Type B pancreatic cell (in vitro differentiated cells): Measurements from ENCODE around the gene OR10D3. TPM values are rescaled to one million over a fixed set of nuclear protein-coding genes. Genes with fewer than 3 reads are reported as not detected.
"Not testable (repeated sequence)": the region's sequence is repeated elsewhere in the genome, so short reads cannot be mapped to it uniquely, and the experiment has no call there.

Experiments used
- DNase-seq: peaks from one replicate; pipeline ENCODE4 v3.0.0; 2021; ENCODE audit warnings: mixed read lengths; ENCODE audit not compliant: unreplicated experiment; ENCODE audit errors: extremely low spot score
- H3K27ac Mint-ChIP-seq: 2 replicates; pipeline ENCODE4 v1.8.0; 2021; ENCODE audit warnings: mild to moderate bottlenecking, mixed read lengths
- H3K27me3 Mint-ChIP-seq: 2 replicates; pipeline ENCODE4 v1.8.0; 2021; ENCODE audit warnings: mixed read lengths
- H3K36me3 Mint-ChIP-seq: 2 replicates; pipeline ENCODE4 v1.8.0; 2021; ENCODE audit warnings: mixed read lengths
- H3K4me1 Mint-ChIP-seq: one replicate; pipeline ENCODE4 v1.8.0; 2021; ENCODE audit warnings: mixed read lengths; ENCODE audit not compliant: unreplicated experiment
- H3K4me3 Mint-ChIP-seq: 2 replicates; pipeline ENCODE4 v1.8.0; 2021; ENCODE audit warnings: mild to moderate bottlenecking, mixed read lengths
- H3K9me3 Mint-ChIP-seq: 2 replicates; pipeline ENCODE4 v1.8.0; 2021; ENCODE audit warnings: mixed read lengths
- CTCF ChIP-seq: fragments of 200-600 bp; sonication (generic); conservative IDR thresholded peaks from 2 replicates; pipeline ENCODE4 v1.5.0; 2021; ENCODE audit warnings: antibody characterized with exemption, mild to moderate bottlenecking
- total RNA-seq: library from RNA; stranded (reverse); gene quantifications from 2 replicates; pipeline ENCODE4 v1.2.1, GENCODE V29; 2021; ENCODE audit warnings: low replicate concordance

Gene OR10D3
- total RNA-seq, 1 donor from 2014 or later = not detected

- DNase-seq = no peak
Observed at GRCh38 chr11:124219126-124219525, 36.0 kb downstream of the OR10D3 start.

GRCh38 chr11:124222407-124222806 is 39.3 kb downstream of the OR10D3 start:
- Mint-ChIP-seq H3K4me3 (no peak overlapping the region), H3K36me3 (no peaks in the 10 kb centered on the region), H3K27me3 (peaks cover 6% of the 10 kb centered on the region), H3K27ac (no peak overlapping the region), H3K4me1 (no peaks in the 10 kb centered on the region), H3K9me3 (no peaks in the 10 kb centered on the region)
- no peak for TF ChIP-seq CTCF
- DNase-seq = no peak

More at GRCh38 chr11:124219126-124219525, 36.0 kb downstream of the OR10D3 start:
- no peak overlapping the region for H3K27ac Mint-ChIP-seq
- H3K27me3 Mint-ChIP-seq = peaks cover 7% of the 10 kb centered on the region
- no peaks in the 10 kb centered on the region for H3K36me3 Mint-ChIP-seq
- no peaks in the 10 kb centered on the region for H3K9me3 Mint-ChIP-seq
- H3K4me1 Mint-ChIP-seq = no peaks in the 10 kb centered on the region
- no peak for TF ChIP-seq CTCF
- no peak overlapping the region for H3K4me3 Mint-ChIP-seq

DNA sequence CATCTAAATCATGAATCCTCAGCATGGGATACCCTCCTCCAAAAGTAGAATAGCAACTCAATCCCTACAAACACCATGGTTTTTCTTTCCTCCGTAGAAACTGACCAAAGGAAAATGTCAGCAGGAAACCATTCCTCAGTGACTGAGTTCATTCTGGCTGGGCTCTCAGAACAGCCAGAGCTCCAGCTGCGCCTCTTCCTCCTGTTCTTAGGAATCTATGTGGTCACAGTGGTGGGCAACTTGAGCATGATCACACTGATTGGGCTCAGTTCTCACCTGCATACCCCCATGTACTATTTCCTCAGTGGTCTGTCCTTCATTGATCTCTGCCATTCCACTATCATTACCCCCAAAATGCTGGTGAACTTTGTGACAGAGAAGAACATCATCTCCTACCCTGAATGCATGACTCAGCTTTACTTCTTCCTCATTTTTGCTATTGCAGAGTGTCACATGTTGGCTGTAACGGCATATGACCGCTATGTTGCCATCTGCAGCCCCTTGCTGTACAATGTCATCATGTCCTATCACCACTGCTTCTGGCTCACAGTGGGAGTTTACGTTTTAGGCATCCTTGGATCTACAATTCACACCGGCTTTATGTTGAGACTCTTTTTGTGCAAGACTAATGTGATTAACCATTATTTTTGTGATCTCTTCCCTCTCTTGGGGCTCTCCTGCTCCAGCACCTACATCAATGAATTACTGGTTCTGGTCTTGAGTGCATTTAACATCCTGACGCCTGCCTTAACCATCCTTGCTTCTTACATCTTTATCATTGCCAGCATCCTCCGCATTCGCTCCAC is 41.7 kb downstream of the OR10D3 start:
- peaks cover 13% of the 10 kb centered on the region for H3K27me3 Mint-ChIP-seq
- not testable (repeated sequence) for H3K27ac Mint-ChIP-seq, DNase-seq, H3K9me3 Mint-ChIP-seq, H3K4me3 Mint-ChIP-seq, H3K36me3 Mint-ChIP-seq, H3K4me1 Mint-ChIP-seq

DNA sequence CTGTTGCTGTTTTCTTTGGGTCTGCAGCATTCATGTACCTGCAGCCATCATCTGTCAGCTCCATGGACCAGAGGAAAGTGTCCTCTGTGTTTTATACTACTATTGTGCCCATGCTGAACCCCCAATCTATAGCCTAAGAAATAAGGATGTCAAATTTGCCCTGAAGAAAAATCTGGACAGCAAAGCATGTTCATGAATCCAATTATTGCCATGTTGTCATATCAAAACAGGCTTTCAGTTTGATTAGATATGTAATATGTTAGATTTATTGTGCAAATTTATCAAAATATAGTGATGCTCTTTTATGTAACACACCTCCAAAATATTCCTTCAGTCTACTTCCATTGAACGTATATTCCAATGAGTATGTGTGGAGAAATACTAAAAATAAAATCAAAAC is 42.3 kb downstream of the OR10D3 start:
- Mint-ChIP-seq H3K4me3 (no peak overlapping the region), H3K9me3 (no peaks in the 10 kb centered on the region), H3K36me3 (no peaks in the 10 kb centered on the region), H3K4me1 (no peaks in the 10 kb centered on the region), H3K27ac (no peak overlapping the region), H3K27me3 (peaks cover 17% of the 10 kb centered on the region)
- no peak for TF ChIP-seq CTCF
- no peak for DNase-seq

DNA sequence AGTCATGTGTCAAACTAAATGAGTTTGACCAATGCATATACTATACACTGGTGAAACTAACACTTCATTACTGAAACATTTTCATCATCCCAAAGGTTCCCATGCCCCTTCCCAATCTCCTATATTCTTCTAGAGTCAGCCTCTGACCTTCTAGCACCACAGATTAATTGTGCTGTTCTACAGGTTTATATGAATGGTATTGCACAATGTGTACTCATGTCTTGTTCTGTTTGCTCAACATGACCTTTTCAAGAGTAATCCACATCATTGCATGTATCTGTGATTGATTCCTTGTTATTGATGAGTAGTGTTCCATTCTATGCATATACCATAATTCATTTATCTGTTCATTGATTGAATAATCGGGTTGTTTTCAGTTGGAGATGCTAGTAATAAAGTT is 50.2 kb downstream of the OR10D3 start:
- Mint-ChIP-seq H3K4me1 (no peaks in the 10 kb centered on the region), H3K4me3 (no peak overlapping the region), H3K9me3 (no peaks in the 10 kb centered on the region), H3K36me3 (no peaks in the 10 kb centered on the region), H3K27ac (no peak overlapping the region), H3K27me3 (peaks cover 9% of the 10 kb centered on the region)
- DNase-seq = no peak
- no peak for TF ChIP-seq CTCF

Other genes with a start within 250 kb of the OR10D3 start
- not detected in 2 replicates for gene OR4D5, start 243.7 kb upstream of the OR10D3 start, total RNA-seq
- gene OR6T1, start 239.5 kb upstream of the OR10D3 start, total RNA-seq = not detected in 2 replicates
- not detected in 2 replicates for gene OR10S1, start 205.6 kb upstream of the OR10D3 start, total RNA-seq
- not detected in 2 replicates for gene OR10G6, start 188.2 kb upstream of the OR10D3 start, total RNA-seq
- gene OR10G4, start 170.3 kb upstream of the OR10D3 start, total RNA-seq = not detected in 2 replicates
- gene OR10G9, start 160.3 kb upstream of the OR10D3 start, total RNA-seq = not detected in 2 replicates
- gene OR10G8, start 156.5 kb upstream of the OR10D3 start, total RNA-seq = not detected in 2 replicates
- not detected in 2 replicates for gene OR10G7, start 142.0 kb upstream of the OR10D3 start, total RNA-seq
- 29.7 and 42.9 TPM in 2 replicates for gene VWA5A, start 67.9 kb upstream of the OR10D3 start, total RNA-seq
- not detected in 2 replicates for gene OR8G1, start 57.8 kb downstream of the OR10D3 start, total RNA-seq
- gene OR8G5, start 73.0 kb downstream of the OR10D3 start, total RNA-seq = 0.26 TPM in 1 of 2 replicates, not detected in the other
- not detected in 2 replicates for gene OR8D1, start 130.6 kb downstream of the OR10D3 start, total RNA-seq
- gene OR8D2, start 136.9 kb downstream of the OR10D3 start, total RNA-seq = not detected in 2 replicates
- gene OR8B2, start 201.2 kb downstream of the OR10D3 start, total RNA-seq = not detected in 2 replicates
- gene OR8B3, start 215.7 kb downstream of the OR10D3 start, total RNA-seq = not detected in 2 replicates
- gene OR8B4, start 241.5 kb downstream of the OR10D3 start, total RNA-seq = not detected in 2 replicates